Neural crest cell (in vitro differentiated cells): ENCODE data around the gene MEGF9. TPM values are rescaled to one million over a fixed set of nuclear protein-coding genes. Genes with fewer than 3 reads are reported as not detected.
A peak's percentile ranks its signal among the peaks of the same experiment; 100 is the strongest.

ENCODE experiments used
- DNase-seq: peaks from one replicate; pipeline ENCODE4 v3.0.0; 2021; ENCODE audit warnings: low read depth, mixed read lengths, low spot score
- H3K27ac Mint-ChIP-seq: one replicate; pipeline ENCODE4 v1.8.0; 2021; ENCODE audit warnings: mild to moderate bottlenecking, mixed read lengths; ENCODE audit not compliant: unreplicated experiment
- H3K27me3 Mint-ChIP-seq: 2 replicates; pipeline ENCODE4 v1.8.0; 2021; ENCODE audit warnings: low read depth, mild to moderate bottlenecking, mixed read lengths
- H3K36me3 Mint-ChIP-seq: 2 replicates; pipeline ENCODE4 v1.8.0; 2021; ENCODE audit warnings: low read depth, mild to moderate bottlenecking, mixed read lengths
- H3K4me1 Mint-ChIP-seq: 2 replicates; pipeline ENCODE4 v1.8.0; 2021; ENCODE audit warnings: mixed read lengths
- H3K4me3 Mint-ChIP-seq: one replicate; pipeline ENCODE4 v1.8.0; 2021; ENCODE audit warnings: mild to moderate bottlenecking, mixed read lengths
- H3K9me3 Mint-ChIP-seq: 2 replicates; pipeline ENCODE4 v1.8.0; 2021; ENCODE audit warnings: mixed read lengths
- total RNA-seq: library from RNA; stranded (reverse); gene quantifications from 2 replicates; pipeline ENCODE4 v1.2.1, GENCODE V29; 2021
- TF ChIP-seq, protein P1 (sequence below): fragments of 200-600 bp; sonication (generic); conservative IDR thresholded peaks from 2 replicates; pipeline ENCODE4 v1.5.0; 2021; ENCODE audit warnings: antibody characterized with exemption, mild to moderate bottlenecking

MEGF9 gene
- total RNA-seq, 1 donor from 2014 or later, result 22.2 TPM

DNA sequence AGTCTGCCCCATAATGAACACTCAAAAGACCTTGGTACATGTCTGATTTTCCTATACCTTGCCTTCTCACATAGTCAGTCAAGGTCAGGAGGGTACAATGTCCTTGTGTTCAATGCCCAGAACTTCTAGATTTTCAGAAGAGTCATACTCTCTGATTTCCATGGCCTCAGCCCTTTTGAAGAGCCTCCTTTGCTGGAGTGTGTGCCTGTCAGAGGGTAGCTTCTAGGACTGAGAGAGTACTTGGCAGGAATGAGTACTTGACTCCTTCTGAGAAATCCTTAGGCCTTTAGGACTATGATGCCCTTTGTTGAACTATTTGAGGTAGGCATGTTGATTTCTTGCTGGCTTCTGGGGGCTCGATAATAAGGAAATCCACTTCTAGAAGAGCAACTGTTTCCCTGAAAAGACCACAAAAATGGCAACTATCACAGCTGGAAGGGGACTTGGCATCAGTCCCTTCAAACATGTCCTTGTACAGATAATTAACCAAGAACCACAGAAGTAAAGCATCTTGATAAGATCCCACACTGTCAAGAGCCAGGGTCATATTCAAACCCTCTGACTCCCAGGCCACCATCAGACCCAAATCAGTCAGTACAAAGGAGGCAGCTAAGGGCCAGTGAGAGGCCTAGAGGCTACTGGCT, 10.6 kb upstream of the MEGF9 start:
- Mint-ChIP-seq H3K27ac (no peak overlapping the region), H3K4me1 (peaks cover 5% of the 10 kb centered on the region), H3K4me3 (no peak overlapping the region), H3K9me3 (no peaks in the 10 kb centered on the region), H3K27me3 (no peaks in the 10 kb centered on the region), H3K36me3 (no peaks in the 10 kb centered on the region)
- TF ChIP-seq, protein P1, sequence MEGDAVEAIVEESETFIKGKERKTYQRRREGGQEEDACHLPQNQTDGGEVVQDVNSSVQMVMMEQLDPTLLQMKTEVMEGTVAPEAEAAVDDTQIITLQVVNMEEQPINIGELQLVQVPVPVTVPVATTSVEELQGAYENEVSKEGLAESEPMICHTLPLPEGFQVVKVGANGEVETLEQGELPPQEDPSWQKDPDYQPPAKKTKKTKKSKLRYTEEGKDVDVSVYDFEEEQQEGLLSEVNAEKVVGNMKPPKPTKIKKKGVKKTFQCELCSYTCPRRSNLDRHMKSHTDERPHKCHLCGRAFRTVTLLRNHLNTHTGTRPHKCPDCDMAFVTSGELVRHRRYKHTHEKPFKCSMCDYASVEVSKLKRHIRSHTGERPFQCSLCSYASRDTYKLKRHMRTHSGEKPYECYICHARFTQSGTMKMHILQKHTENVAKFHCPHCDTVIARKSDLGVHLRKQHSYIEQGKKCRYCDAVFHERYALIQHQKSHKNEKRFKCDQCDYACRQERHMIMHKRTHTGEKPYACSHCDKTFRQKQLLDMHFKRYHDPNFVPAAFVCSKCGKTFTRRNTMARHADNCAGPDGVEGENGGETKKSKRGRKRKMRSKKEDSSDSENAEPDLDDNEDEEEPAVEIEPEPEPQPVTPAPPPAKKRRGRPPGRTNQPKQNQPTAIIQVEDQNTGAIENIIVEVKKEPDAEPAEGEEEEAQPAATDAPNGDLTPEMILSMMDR, result no peak
- DNase-seq, result no peak

DNA sequence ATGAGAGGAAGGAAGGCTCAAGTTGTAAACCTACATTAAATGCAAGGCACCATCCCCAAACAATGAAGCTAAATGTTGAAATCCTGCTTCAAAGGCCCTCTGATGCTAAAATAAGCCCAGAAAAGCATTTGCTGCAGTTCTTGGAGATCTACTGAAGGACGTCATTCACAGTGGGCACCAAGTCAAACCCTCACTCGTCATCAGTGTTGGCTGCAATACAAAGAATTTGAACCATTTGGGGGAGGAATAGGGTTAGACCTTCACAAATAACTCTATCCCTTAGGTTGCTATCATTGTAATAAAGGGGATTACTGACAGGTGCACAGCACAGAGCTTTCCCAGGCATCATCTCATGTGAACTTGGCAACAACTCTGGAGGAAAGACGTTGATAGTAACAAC, 9.3 kb upstream of the MEGF9 start:
- H3K4me1 Mint-ChIP-seq, result no peaks in the 10 kb centered on the region
- no peak for DNase-seq
- H3K9me3 Mint-ChIP-seq, result no peaks in the 10 kb centered on the region
- H3K4me3 Mint-ChIP-seq, result no peak overlapping the region
- TF ChIP-seq, protein P1, result no peak
- H3K27ac Mint-ChIP-seq, result peak overlapping the region; percentile 28
- no peaks in the 10 kb centered on the region for H3K36me3 Mint-ChIP-seq
- H3K27me3 Mint-ChIP-seq, result no peaks in the 10 kb centered on the region

DNA sequence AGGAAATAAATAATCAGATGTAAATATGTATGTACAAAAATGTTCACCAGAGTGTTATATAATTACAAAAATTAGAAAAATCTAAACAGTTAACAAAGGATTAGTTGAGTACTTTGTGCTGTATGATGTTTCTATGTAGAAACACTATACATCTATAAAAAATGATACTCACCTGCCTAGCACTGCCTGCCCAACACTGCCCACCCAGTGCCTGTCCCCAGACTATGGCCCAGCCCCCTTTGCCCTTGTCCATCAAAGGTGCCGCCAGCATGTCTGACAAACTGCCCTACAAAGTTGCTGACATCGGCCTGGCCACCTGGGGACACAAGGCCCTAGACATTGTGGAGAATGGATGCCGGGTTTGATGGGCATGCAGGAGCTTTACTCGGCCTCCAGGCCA, 6.1 kb upstream of the MEGF9 start:
- no peaks in the 10 kb centered on the region for H3K9me3 Mint-ChIP-seq
- H3K4me1 Mint-ChIP-seq, result peaks cover 12% of the 10 kb centered on the region
- H3K36me3 Mint-ChIP-seq, result no peaks in the 10 kb centered on the region
- H3K4me3 Mint-ChIP-seq, result no peak overlapping the region
- H3K27me3 Mint-ChIP-seq, result no peaks in the 10 kb centered on the region
- H3K27ac Mint-ChIP-seq, result no peak overlapping the region
- TF ChIP-seq, protein P1, result no peak
- no peak for DNase-seq

DNA sequence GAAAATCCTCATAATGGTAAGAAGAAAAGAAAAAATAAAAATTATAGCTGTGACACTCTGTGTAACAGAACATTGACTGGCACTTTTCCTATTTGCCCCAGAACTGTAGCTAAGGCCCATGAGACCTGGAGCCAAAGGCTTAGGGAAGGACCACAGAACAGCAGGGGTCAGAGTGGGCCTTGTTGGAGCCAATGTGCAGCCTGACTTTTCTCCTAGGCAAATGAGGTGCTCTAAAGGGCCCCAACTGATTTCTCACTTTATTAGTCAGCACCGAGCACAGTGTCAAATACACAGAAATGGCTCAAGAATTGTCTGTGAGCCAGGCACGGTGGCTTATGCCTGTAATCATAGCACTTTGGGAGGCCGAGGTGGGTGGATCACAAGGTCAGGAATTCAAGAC, 4.0 kb upstream of the MEGF9 start:
- Mint-ChIP-seq H3K4me1 (peaks cover 19% of the 10 kb centered on the region), H3K36me3 (no peaks in the 10 kb centered on the region), H3K4me3 (no peak overlapping the region), H3K9me3 (no peaks in the 10 kb centered on the region), H3K27me3 (no peaks in the 10 kb centered on the region), H3K27ac (no peak overlapping the region)
- TF ChIP-seq, protein P1, result no peak
- DNase-seq, result no peak

DNA sequence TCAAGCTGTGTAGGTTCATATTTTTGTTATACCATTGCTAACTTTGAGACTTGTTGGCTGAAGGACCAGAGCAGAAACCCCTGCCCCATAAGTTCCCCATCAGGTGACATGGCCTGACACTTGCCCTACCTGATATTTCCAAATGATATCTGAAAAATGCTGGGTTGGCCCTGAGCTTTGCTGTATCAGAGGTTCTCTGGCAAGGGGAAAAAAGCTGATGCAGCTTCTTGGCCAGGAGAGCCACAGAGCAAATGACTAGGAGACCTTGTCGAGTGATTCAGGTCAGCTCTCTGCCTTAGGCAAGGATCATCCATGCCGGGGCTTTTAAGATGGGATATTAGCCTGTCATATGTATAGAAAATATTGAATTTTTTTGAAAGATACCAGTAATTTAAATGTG, 2.9 kb upstream of the MEGF9 start:
- TF ChIP-seq, protein P1, result no peak
- DNase-seq, result no peak
- Mint-ChIP-seq H3K27ac (no peak overlapping the region), H3K9me3 (no peaks in the 10 kb centered on the region), H3K4me1 (peaks cover 30% of the 10 kb centered on the region), H3K27me3 (no peaks in the 10 kb centered on the region), H3K4me3 (peak overlapping the region; percentile 71), H3K36me3 (no peaks in the 10 kb centered on the region)
